Adrenal gland (tissue), 5 donors: Measurements from ENCODE around the gene IFT88.

Source experiments
- CTCF ChIP-seq, 6 experiments: fragments of 450-650 bp in 4 of 6; fragments of 200-600 bp in 2 of 6; sonication (generic) in 1 of 6; IDR thresholded peaks; 1 replicate in 5 of 6; 2 replicates in 1 of 6; pipeline versions ENCODE4 v1.5.1 to v1.8.0; 2016 to 2021; ENCODE audit warnings: antibody characterized with exemption in 6 of 6, mild to moderate bottlenecking in 2 of 6, moderate library complexity in 1 of 6
- POLR2A ChIP-seq, 2 donors: fragments of 450-650 bp; IDR thresholded peaks; one replicate each; pipeline ENCODE4 v1.6.1; 2017; ENCODE audit warnings: antibody characterized with exemption in 2 of 2, mild to moderate bottlenecking in 2 of 2, moderate library complexity in 1 of 2
- donor health status: DM: no; HTN: no; CAD: no.

- TF ChIP-seq CTCF (IDR thresholded peaks at IDR 0.05), result no peak
- TF ChIP-seq POLR2A (IDR thresholded peaks at IDR 0.05), result no peak
These were observed 18.4 kb downstream of the IFT88 start for GRCh38 chr13:20585371-20585770.
